GM18502 (cell line): Measurements from ENCODE around the gene NOTCH3.

ENCODE experiments used
- ATAC-seq: cut with Tn5 transposase; IDR thresholded peaks from one replicate; pipeline ENCODE4 v1.9.1; 2021; ENCODE audit warnings: mild to moderate bottlenecking; ENCODE audit not compliant: unreplicated experiment, poor library complexity

Gene NOTCH3

GRCh38 chr19:15173746-15174404 is 26.9 kb downstream of the NOTCH3 start:
- no peak for ATAC-seq

- ATAC-seq: no peak
Observed at GRCh38 chr19:15170345-15170744, 30.4 kb downstream of the NOTCH3 start.

- no peak for ATAC-seq
Observed at GRCh38 chr19:15169541-15170285, 31.1 kb downstream of the NOTCH3 start.

- no peak for ATAC-seq
Observed at GRCh38 chr19:15166700-15167099, 34.1 kb downstream of the NOTCH3 start.

GRCh38 chr19:15161028-15161984 is 39.5 kb downstream of the NOTCH3 start:
- no peak for ATAC-seq

GRCh38 chr19:15159251-15159650 is 41.5 kb downstream of the NOTCH3 start:
- no peak for ATAC-seq

- ATAC-seq: no peak
Observed at GRCh38 chr19:15156391-15156790, 44.4 kb downstream of the NOTCH3 start.

- ATAC-seq: no peak
Observed at GRCh38 chr19:15155296-15155695, 45.5 kb downstream of the NOTCH3 start.

GRCh38 chr19:15154002-15154612 is 46.7 kb downstream of the NOTCH3 start:
- ATAC-seq: no peak

GRCh38 chr19:15149737-15150136 is 51.1 kb downstream of the NOTCH3 start:
- ATAC-seq: no peak

GRCh38 chr19:15147090-15147489 is 53.7 kb downstream of the NOTCH3 start:
- ATAC-seq: no peak

- ATAC-seq: no peak
Observed at GRCh38 chr19:15144046-15144646, 56.6 kb downstream of the NOTCH3 start.

- ATAC-seq: no peak
Observed at GRCh38 chr19:15142313-15142712, 58.5 kb downstream of the NOTCH3 start.

GRCh38 chr19:15141143-15141542 is 59.7 kb downstream of the NOTCH3 start:
- no peak for ATAC-seq

- ATAC-seq: no peak
Observed at GRCh38 chr19:15138427-15138826, 62.4 kb downstream of the NOTCH3 start.

GRCh38 chr19:15137777-15138176 is 63.0 kb downstream of the NOTCH3 start:
- ATAC-seq: no peak

GRCh38 chr19:15136234-15136954 is 64.4 kb downstream of the NOTCH3 start:
- ATAC-seq: no peak

- ATAC-seq: no peak
Observed at GRCh38 chr19:15129856-15130585, 70.8 kb downstream of the NOTCH3 start.
